Activated T-helper 2 cell treated with anti-CD3 and anti-CD28 coated beads, Interferon-gamma antibody, Interleukin-2, Interleukin-4, amounts not matched to agents 10 μg/mL and 5 μg/mL and 100 μg/mL, durations not matched to agents 14 hours and 24 hours and 36 hours (primary cell): ENCODE results near the gene CSNK1D. TPM values are rescaled to one million over a fixed set of nuclear protein-coding genes. Genes with fewer than 3 reads are reported as not detected.

ENCODE experiments used
- DNase-seq: peaks from one replicate; pipeline ENCODE4 v3.0.0; 2021; ENCODE audit warnings: low spot score
- H3K27ac Mint-ChIP-seq: one replicate; pipeline ENCODE4 v1.8.0; 2021; ENCODE audit warnings: mixed read lengths
- H3K27me3 Mint-ChIP-seq: one replicate; pipeline ENCODE4 v1.8.0; 2021; ENCODE audit warnings: low read depth, mixed read lengths
- H3K36me3 Mint-ChIP-seq: one replicate; pipeline ENCODE4 v1.8.0; 2021; ENCODE audit warnings: low read depth, mixed read lengths
- H3K4me1 Mint-ChIP-seq: one replicate; pipeline ENCODE4 v1.8.0; 2021; ENCODE audit warnings: low read depth, mixed read lengths
- H3K4me3 Mint-ChIP-seq: one replicate; pipeline ENCODE4 v1.8.0; 2021; ENCODE audit warnings: low read depth, mild to moderate bottlenecking, moderate library complexity, mixed read lengths
- H3K9me3 Mint-ChIP-seq: one replicate; pipeline ENCODE4 v1.8.0; 2021; ENCODE audit warnings: mixed read lengths
- intact Hi-C: fragments of 100-400 bp; cut with micrococcal nuclease; formaldehyde crosslinking; loops from one replicate; pipeline ENCODE4 v1.15.1; 2023
- total RNA-seq: library from RNA; stranded (reverse); gene quantifications from 2 replicates; pipeline ENCODE4 v1.2.3, GENCODE V29; 2022

CSNK1D gene
- total RNA-seq, 1 donor from 2014 or later = 151 TPM

DNA sequence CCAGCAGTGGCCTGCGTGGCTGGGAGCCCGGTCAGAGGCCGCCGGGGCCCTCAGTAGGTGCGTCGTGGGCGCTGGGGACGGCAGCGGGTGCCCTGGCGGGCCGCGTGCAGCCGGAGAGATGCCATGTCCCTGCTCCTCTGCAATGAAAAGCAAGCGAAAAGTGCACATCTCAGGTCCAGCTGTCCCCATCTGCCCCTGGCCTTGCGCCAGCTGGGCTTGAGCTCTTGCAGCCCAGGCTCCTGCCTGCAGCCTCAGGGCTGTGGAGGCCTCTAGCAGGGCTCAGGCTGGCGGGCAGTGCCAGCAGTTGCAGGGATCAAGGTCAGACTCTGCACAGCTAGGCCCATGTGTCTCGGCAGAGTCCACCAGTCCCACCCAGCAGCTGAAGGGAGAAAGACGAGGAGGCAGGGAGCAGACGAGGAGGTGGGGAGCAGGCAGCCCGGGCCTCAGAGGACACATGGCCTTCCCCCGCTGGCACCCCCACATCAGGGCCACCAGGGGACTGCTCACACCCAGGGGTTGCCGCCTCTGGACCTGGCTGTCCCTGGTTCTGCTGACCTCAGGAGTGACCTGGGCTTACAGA is 33.5 kb downstream of the CSNK1D start:
- Mint-ChIP-seq H3K4me1 (peaks cover 21% of the 10 kb centered on the region), H3K9me3 (no peaks in the 10 kb centered on the region), H3K27me3 (no peaks in the 10 kb centered on the region), H3K36me3 (peaks cover 54% of the 10 kb centered on the region), H3K4me3 (no peak overlapping the region), H3K27ac (peak overlapping the region; percentile 63)
- intact Hi-C loops = loop anchor here (5.0 to 10.0 kb wide), 3 partner anchors 82 to 215 kb away; partner anchors contain the start of genes CENPX, HEXD, LRRC45 and OGFOD3
- DNase-seq = no peak

DNA sequence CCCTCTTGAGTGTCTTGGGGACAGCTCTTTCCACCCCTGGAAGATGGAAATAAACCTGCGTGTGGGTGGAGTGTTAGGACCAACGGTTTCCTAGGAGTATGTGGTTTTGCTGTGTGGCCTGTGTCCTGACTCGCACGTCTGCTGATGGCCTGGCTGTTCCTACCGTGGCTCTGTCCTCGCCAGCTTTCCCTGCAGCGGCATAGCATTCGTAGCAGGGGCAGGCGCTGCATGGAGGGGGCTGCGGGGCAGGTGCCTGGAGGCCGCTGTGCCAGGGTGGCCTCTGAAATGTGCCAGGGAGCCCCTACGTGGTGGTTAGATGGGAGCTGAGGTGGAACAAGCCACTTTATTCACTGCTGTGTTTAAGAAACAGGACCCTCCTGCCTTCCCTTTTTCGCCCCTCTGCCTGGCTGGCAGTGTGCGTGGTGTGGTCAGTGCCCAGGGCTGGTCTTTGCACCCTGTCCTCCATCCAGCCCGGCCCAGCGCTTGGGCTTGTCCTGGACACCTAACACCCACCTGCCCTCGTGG is 34.0 kb downstream of the CSNK1D start:
- Mint-ChIP-seq H3K36me3 (peaks cover 50% of the 10 kb centered on the region), H3K27me3 (no peaks in the 10 kb centered on the region), H3K4me1 (peaks cover 21% of the 10 kb centered on the region), H3K9me3 (no peaks in the 10 kb centered on the region), H3K4me3 (no peak overlapping the region), H3K27ac (peak overlapping the region; percentile 49)
- no peak for DNase-seq
- intact Hi-C loops = loop anchor here (10.0 kb wide), 2 partner anchors 175 to 215 kb away; partner anchors contain the start of genes CENPX, HEXD, LRRC45 and OGFOD3

DNA sequence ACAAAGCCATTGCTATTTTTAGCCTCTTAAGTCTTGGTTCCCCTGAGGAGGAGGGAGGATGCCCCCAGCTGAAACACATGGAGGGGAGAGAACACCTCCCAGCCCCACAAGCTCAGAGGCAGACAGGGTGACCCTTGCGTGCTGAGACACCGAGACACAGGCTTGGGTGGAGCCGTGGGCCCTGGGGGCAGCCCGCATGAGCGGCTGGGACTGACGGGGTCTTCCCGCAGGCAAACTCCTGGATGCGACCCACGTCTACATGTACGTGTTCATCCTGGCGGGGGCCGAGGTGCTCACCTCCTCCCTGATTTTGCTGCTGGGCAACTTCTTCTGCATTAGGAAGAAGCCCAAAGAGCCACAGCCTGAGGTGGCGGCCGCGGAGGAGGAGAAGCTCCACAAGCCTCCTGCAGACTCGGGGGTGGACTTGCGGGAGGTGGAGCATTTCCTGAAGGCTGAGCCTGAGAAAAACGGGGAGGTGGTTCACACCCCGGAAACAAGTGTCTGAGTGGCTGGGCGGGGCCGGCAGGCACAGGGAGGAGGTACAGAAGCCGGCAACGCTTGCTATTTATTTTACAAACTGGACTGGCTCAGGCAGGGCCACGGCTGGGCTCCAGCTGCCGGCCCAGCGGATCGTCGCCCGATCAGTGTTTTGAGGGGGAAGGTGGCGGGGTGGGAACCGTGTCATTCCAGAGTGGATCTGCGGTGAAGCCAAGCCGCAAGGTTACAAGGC is 34.9 kb downstream of the CSNK1D start:
- intact Hi-C loops = loop anchor here (10.0 kb wide), 2 partner anchors 176 to 214 kb away; partner anchors contain the start of genes CENPX, HEXD, LRRC45 and OGFOD3
- Mint-ChIP-seq H3K4me1 (peaks cover 21% of the 10 kb centered on the region), H3K36me3 (peaks cover 42% of the 10 kb centered on the region), H3K9me3 (no peaks in the 10 kb centered on the region), H3K4me3 (peak overlapping the region; percentile 42), H3K27ac (peak overlapping the region; percentile 71), H3K27me3 (no peaks in the 10 kb centered on the region)
- DNase-seq = peak; percentile 76

DNA sequence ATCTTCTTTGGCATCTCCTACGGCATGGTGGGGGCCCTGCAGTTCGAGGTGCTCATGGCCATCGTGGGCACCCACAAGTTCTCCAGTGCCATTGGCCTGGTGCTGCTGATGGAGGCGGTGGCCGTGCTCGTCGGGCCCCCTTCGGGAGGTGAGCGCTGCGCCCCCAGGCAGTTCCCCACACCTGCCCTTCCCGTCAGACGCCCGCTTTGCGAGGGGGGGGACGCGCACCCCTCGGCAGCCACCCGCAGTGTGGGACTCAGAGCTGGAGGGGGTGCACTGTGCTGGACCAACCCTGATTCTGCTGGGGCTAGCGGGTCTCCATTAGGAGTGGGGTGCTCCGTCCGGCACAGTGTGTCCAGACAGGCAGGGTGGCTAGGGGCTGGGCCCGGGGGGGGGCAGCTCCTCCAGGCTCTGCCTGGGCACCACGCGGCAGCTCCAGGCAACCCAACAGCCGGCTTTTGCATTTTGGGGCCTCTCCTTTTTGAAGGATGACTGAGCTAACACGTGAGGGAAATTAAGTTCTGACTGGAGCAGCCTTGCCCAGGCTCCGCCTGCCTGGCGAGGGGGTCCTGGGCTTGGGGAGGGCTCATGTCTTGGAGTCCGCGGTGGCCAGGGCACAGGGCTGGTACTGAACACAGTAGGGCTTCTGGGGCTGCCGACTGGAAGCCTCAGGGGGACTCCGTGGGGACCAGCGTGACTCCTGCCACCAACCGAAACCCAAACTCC is 35.6 kb downstream of the CSNK1D start:
- H3K4me3 Mint-ChIP-seq = no peak overlapping the region
- no peak for DNase-seq
- H3K4me1 Mint-ChIP-seq = peaks cover 23% of the 10 kb centered on the region
- no peaks in the 10 kb centered on the region for H3K9me3 Mint-ChIP-seq
- intact Hi-C loops = loop anchor here (10.0 kb wide), 2 partner anchors 177 to 213 kb away; partner anchors contain the start of genes CENPX, HEXD, LRRC45 and OGFOD3
- peaks cover 45% of the 10 kb centered on the region for H3K36me3 Mint-ChIP-seq
- no peak overlapping the region for H3K27ac Mint-ChIP-seq
- no peaks in the 10 kb centered on the region for H3K27me3 Mint-ChIP-seq

DNA sequence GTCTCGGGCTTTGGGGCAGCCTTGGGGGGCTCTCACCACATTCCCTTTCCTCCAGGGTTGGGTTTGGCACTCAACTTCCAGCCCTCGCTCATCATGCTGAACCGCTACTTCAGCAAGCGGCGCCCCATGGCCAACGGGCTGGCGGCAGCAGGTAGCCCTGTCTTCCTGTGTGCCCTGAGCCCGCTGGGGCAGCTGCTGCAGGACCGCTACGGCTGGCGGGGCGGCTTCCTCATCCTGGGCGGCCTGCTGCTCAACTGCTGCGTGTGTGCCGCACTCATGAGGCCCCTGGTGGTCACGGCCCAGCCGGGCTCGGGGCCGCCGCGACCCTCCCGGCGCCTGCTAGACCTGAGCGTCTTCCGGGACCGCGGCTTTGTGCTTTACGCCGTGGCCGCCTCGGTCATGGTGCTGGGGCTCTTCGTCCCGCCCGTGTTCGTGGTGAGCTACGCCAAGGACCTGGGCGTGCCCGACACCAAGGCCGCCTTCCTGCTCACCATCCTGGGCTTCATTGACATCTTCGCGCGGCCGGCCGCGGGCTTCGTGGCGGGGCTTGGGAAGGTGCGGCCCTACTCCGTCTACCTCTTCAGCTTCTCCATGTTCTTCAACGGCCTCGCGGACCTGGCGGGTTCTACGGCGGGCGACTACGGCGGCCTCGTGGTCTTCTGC is 36.3 kb downstream of the CSNK1D start:
- intact Hi-C loops = loop anchor here (10.0 kb wide), 2 partner anchors 178 to 212 kb away; partner anchors contain the start of genes CENPX, HEXD, LRRC45 and OGFOD3
- Mint-ChIP-seq H3K27me3 (no peaks in the 10 kb centered on the region), H3K36me3 (peaks cover 38% of the 10 kb centered on the region), H3K4me1 (peaks cover 23% of the 10 kb centered on the region), H3K9me3 (no peaks in the 10 kb centered on the region), H3K27ac (no peak overlapping the region), H3K4me3 (no peak overlapping the region)
- no peak for DNase-seq

DNA sequence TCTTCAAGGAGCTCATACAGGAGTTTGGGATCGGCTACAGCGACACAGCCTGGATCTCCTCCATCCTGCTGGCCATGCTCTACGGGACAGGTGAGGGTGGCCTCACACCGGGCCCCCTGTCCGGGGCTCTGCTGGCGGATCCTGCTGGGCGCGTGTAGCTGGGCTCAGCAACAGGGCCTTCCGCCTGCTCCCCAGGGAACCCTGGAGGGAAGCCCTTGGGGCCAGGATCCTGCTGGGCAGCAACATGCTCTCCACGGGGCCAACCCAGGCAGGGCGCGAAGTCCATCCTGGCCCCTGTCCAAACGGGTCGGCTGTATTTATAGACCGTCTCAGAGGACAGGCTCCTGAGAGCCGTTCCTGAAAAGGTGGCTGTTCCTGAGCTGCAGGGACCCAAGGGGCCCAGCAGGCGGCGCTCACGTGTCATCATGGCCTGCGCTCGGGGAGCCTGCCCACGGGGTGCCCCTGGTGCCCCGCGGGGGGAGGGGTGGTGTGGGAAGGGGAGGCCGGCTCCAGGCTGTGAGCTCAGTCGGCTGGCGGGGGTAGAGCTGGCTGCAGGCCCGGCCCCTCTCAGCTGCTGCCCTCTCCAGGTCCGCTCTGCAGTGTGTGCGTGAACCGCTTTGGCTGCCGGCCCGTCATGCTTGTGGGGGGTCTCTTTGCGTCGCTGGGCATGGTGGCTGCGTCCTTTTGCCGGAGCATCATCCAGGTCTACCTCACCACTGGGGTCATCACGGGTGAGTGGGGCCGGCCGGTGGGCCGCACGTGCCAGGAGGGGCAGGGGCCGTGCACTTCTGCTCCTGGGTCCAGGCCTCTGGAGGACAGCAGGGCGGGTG is 37.1 kb downstream of the CSNK1D start:
- H3K9me3 Mint-ChIP-seq = no peaks in the 10 kb centered on the region
- peaks cover 22% of the 10 kb centered on the region for H3K4me1 Mint-ChIP-seq
- no peak overlapping the region for H3K27ac Mint-ChIP-seq
- intact Hi-C loops = loop anchor here (10.0 kb wide), 2 partner anchors 178 to 212 kb away; partner anchors contain the start of genes CENPX, HEXD, LRRC45 and OGFOD3
- H3K4me3 Mint-ChIP-seq = no peak overlapping the region
- no peaks in the 10 kb centered on the region for H3K27me3 Mint-ChIP-seq
- DNase-seq = peak; percentile 60
- peaks cover 36% of the 10 kb centered on the region for H3K36me3 Mint-ChIP-seq

DNA sequence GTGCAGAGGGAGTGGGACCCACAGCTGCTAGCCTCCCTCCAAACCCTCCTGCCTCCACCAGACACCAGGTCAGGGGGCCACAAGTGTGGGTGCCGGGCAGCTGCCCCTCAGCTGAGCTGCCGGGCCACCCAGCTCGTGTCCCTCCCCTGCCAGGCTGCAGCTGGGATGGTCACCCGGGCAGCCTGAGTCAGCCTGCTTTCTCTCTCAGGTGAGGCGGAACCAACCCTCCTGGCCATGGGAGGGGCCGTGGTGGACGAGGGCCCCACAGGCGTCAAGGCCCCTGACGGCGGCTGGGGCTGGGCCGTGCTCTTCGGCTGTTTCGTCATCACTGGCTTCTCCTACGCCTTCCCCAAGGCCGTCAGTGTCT is 37.7 kb downstream of the CSNK1D start:
- Mint-ChIP-seq H3K4me3 (no peak overlapping the region), H3K36me3 (peaks cover 31% of the 10 kb centered on the region), H3K27me3 (no peaks in the 10 kb centered on the region), H3K27ac (no peak overlapping the region), H3K9me3 (no peaks in the 10 kb centered on the region), H3K4me1 (peaks cover 20% of the 10 kb centered on the region)
- DNase-seq = no peak
- intact Hi-C loops = loop anchor here (10.0 kb wide), 2 partner anchors 179 to 211 kb away; partner anchors contain the start of genes CENPX, HEXD, LRRC45 and OGFOD3

DNA sequence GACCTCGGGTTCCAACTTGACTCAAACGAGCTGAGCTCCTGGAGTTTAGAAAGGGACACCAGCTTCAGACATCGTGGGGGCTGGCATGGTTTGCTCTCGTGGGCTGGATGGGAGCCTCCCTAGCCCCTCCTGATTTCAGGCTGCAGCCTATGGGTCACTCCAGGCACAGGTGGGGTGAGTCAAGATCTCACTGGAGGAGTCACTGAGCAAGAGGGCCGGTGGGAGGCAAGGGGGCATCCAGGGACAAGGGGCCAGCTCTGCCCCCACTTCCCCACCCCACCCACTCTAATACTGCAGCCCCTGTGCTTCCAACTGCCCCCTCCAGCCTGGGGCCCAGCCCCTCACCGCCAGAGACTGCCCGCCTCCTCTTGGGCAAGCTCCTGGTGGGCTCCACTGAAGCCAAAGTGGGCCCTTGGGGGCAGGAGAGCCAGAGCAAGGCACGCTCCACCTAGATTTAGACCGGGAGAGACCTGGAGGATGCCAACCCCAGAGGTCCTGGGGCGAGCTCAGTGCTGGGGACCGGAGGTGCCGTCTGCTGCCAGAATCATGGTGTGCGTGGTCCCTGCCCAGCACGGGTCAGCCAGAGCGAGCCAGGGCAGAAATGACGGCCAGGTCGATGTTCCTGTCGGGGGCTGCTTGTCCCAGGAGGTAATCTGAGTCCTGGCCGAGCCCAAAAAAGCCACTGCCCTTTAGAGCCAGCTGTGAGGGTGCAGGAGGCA is 38.3 kb downstream of the CSNK1D start:
- intact Hi-C loops = loop anchor here (10.0 kb wide), 2 partner anchors 180 to 210 kb away; partner anchors contain the start of genes CENPX, HEXD, LRRC45 and OGFOD3
- H3K36me3 Mint-ChIP-seq = peaks cover 31% of the 10 kb centered on the region
- DNase-seq = no peak

DNA sequence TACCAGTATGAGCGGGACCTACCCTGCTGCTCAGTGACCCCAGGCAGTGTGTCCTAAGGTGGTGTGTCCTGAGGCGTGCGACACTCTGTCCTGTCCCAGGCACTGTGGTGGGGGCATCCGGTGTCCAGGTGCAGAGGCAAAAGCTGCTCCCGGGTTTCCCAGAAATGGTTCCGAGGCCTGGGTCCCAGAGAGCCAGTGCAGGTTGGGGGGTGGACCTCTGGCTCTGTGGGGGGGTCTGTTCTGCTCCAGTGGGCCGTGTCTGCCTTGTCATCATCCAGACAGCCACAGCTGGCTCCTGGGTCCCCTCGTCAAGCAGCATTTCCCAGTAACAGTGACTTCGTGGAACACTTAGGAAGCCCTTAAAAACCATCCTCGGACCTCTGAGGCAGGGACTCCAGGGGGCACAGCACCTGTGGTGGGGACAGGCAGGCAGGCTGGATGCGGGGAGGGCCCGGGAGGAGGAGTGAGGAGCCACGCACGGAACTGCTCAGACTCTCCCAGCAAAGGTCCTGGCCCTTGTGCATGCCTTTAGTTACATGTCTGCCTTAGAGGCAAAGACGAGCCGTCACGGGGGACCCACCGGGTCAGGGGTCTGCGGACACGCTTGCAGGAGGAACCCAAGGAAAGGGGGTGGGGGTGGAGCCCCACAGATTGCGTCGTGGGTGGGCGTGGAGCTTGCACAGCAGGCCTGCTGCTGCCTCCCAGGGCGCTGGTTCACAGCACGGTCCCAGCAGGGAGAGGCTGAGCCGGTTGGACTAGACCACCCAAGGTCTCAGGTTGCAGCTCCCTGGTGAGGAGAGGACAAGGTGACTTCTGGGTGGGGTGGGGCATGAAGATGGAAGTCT is 39.1 kb downstream of the CSNK1D start:
- intact Hi-C loops = loop anchor here (10.0 kb wide), 2 partner anchors 180 to 210 kb away; partner anchors contain the start of genes CENPX, HEXD, LRRC45 and OGFOD3
- H3K27me3 Mint-ChIP-seq = no peaks in the 10 kb centered on the region
- no peak overlapping the region for H3K4me3 Mint-ChIP-seq
- H3K27ac Mint-ChIP-seq = no peak overlapping the region
- H3K4me1 Mint-ChIP-seq = peaks cover 18% of the 10 kb centered on the region
- DNase-seq = no peak
- no peaks in the 10 kb centered on the region for H3K9me3 Mint-ChIP-seq
- H3K36me3 Mint-ChIP-seq = peaks cover 35% of the 10 kb centered on the region

More for the DNA sequence above, 38.3 kb downstream of the CSNK1D start:
- Mint-ChIP-seq H3K9me3 (no peaks in the 10 kb centered on the region), H3K27me3 (no peaks in the 10 kb centered on the region), H3K27ac (no peak overlapping the region), H3K4me3 (no peak overlapping the region), H3K4me1 (peaks cover 15% of the 10 kb centered on the region)
